ENCODE results near the gene MLLT3.

GRCh38 chr9:20618361-20618802, 3.9 kb downstream of the MLLT3 start:
- TF ChIP-seq RARB (CRISPR knock-in tag; IDR thresholded peaks at IDR 0.05) (no peak), CSDC2 (CRISPR knock-in tag; IDR thresholded peaks at IDR 0.05) (no peak), ZFP3 (CRISPR knock-in tag; IDR thresholded peaks at IDR 0.05) (no peak), POU6F1 (CRISPR knock-in tag; IDR thresholded peaks at IDR 0.05; ENCODE audit: borderline replicate concordance, low read depth) (no peak), ESRRG (CRISPR knock-in tag; IDR thresholded peaks at IDR 0.05) (no peak)

Data from SK-N-SH treated with all-trans-retinoic acid at 6 μM for 48 hours (cell line).